DMS53 (cell line): ENCODE measurements around the gene ADAMTS4.
"Not testable (repeated sequence)": the region's sequence is repeated elsewhere in the genome, so short reads cannot be mapped to it uniquely, and the experiment has no call there.

Experiments used
- DNase-seq: peaks from one replicate; lab custom pipeline; 2025; lab: John Stamatoyannopoulos, UW

Gene ADAMTS4

GRCh38 chr1:161198897-161199431, at the start of gene ADAMTS4:
TSS of gene ADAMTS4 (minus strand) at chr1:161199054. CDS start at chr1:161198627, 427 bp downstream.
- DNase-seq = no peak

GRCh38 chr1:161244888-161245287, 46.0 kb upstream of the ADAMTS4 start:
- DNase-seq = no peak

GRCh38 chr1:161242313-161242712, 43.5 kb upstream of the ADAMTS4 start:
- DNase-seq = no peak

GRCh38 chr1:161241682-161242081, 42.8 kb upstream of the ADAMTS4 start:
- peak; percentile 12 for DNase-seq

GRCh38 chr1:161238039-161238473, 39.2 kb upstream of the ADAMTS4 start, which contains the start of gene NR1I3:
TSS of gene NR1I3 (minus strand) at chr1:161238203. CDS start at chr1:161236565, 1,638 bp downstream.
- no peak for DNase-seq

- DNase-seq = peak; percentile 78
Measured at GRCh38 chr1:161235957-161236775, 37.3 kb upstream of the ADAMTS4 start.

GRCh38 chr1:161233102-161233501, 34.2 kb upstream of the ADAMTS4 start:
- no peak for DNase-seq

GRCh38 chr1:161230762-161231161, 31.9 kb upstream of the ADAMTS4 start:
- DNase-seq = no peak

GRCh38 chr1:161229896-161230295, 31.0 kb upstream of the ADAMTS4 start:
- DNase-seq = peak; percentile 33

- no peak for DNase-seq
Measured at GRCh38 chr1:161228032-161228431, 29.2 kb upstream of the ADAMTS4 start.

GRCh38 chr1:161227196-161227871, 28.5 kb upstream of the ADAMTS4 start:
- DNase-seq = peak; percentile 91

- peak; percentile 59 for DNase-seq
Measured at GRCh38 chr1:161226759-161227158, 27.9 kb upstream of the ADAMTS4 start.

GRCh38 chr1:161226320-161226711, 27.5 kb upstream of the ADAMTS4 start:
- DNase-seq = no peak

GRCh38 chr1:161225534-161226319, 26.9 kb upstream of the ADAMTS4 start, which contains the start of gene TOMM40L:
TSS of gene TOMM40L (plus strand) at chr1:161226060. CDS start at chr1:161226490, 430 bp downstream.
- DNase-seq = peak; percentile 98

GRCh38 chr1:161225178-161225533, 26.3 kb upstream of the ADAMTS4 start:
- DNase-seq = no peak

- not testable (repeated sequence) for DNase-seq
Measured at GRCh38 chr1:161224695-161225087, 25.8 kb upstream of the ADAMTS4 start.

GRCh38 chr1:161223805-161224694, 25.2 kb upstream of the ADAMTS4 start:
- DNase-seq = no peak

- no peak for DNase-seq
Measured at GRCh38 chr1:161222175-161223019, 23.5 kb upstream of the ADAMTS4 start.

GRCh38 chr1:161220002-161220401, 21.1 kb upstream of the ADAMTS4 start:
- no peak for DNase-seq
